Motor neuron (in vitro differentiated cells): Measurements from ENCODE around the gene KRT75. TPM values are rescaled to one million over a fixed set of nuclear protein-coding genes. Genes with fewer than 3 reads are reported as not detected.

Experiments used
- ATAC-seq, 8 experiments: fragments of 200-7000 bp; cut with Tn5 transposase; replicated peaks in 6 of 8; 2 replicates each; pipeline ENCODE4 v1.8.0; 2021; ENCODE audit warnings: mild to moderate bottlenecking in 8 of 8, moderate library complexity in 8 of 8
- H3K27ac ChIP-seq, 2 donors: fragments of 250-450 bp; sonication (Bioruptor Pico); 2 replicates each; pipeline ENCODE4 v1.9.0; 2021; ENCODE audit warnings: antibody characterized with exemption in 2 of 2, mild to moderate bottlenecking in 2 of 2, moderate library complexity in 1 of 2
- H3K4me1 ChIP-seq, 2 donors: fragments of 250-450 bp; sonication (Bioruptor Pico); replicated peaks in 1 of 2; 2 replicates each; pipeline ENCODE4 v1.6.1; 2021; ENCODE audit warnings: antibody characterized with exemption in 2 of 2, mild to moderate bottlenecking in 2 of 2, moderate library complexity in 1 of 2
- H3K4me3 ChIP-seq, 5 donors: fragments of 250-450 bp; sonication (Bioruptor Pico); 2 replicates each; pipeline ENCODE4 v1.9.0; 2021; ENCODE audit warnings: antibody characterized with exemption in 5 of 5, mild to moderate bottlenecking in 5 of 5, moderate library complexity in 4 of 5
- WGBS, 10 experiments: fragments of 450-650 bp; shearing (Covaris generic); methylation state at CpG; one replicate each; pipeline ENCODE4 v1.0.0; 2022; 5-methylcytosine and 5-hydroxymethylcytosine counted together
- in situ Hi-C, 9 experiments: fragments of 400-800 bp; cut with MboI; loops; one replicate each; pipeline ENCODE4 v1.15.0; 2021; ENCODE audit warnings: low sequenced_read_pairs in 9 of 9, low pct_unique_long_range_greater_than_20kb in 2 of 9; ENCODE audit not compliant: unreplicated experiment in 9 of 9
- total RNA-seq, 8 experiments: library from RNA; unstranded; fragments of 300-600 nt; gene quantifications; 2 replicates each; pipeline versions ENCODE4 v1.2.3 to v1.2.4, GENCODE V29; 2022

The KRT75 gene
- total RNA-seq, 8 experiments from 2014 or later: 0.08 to 0.66 (median 0.12) TPM; not detected in 4

DNA sequence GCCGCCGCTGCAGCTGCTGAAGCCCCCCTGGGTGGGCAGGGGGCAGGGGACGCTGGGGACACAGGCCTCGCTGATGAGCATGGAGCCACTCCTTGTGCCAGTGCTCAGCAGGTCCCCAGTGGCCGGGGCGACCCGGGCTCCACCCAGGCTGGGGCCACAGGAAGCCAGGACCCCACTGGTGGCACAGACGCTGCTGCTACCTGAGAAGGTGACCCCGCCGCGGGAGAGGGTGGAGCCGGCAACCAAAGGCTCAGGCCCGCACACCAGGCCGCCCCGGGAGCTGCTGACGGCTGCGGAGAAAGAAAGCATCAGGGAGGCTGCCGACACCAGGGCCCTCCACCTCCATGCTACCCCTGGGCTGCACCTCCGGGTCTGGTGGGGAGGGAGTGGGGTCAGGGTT, 56.1 kb downstream of the KRT75 start:
- in situ Hi-C loops: loop anchor here in 3 of 9 experiments (10.0 to 25.0 kb wide), 3 partner anchors 497 to 609 kb away; no protein-coding TSS in a partner anchor

GRCh38 chr12:52377266-52377665, 56.9 kb downstream of the KRT75 start:
- no peak for ATAC-seq
- in situ Hi-C loops: loop anchor here in 3 of 9 experiments (10.0 to 25.0 kb wide), 3 partner anchors 498 to 610 kb away; no protein-coding TSS in a partner anchor
- H3K4me1 ChIP-seq: no peaks in the 10 kb centered on the region
- WGBS, 10 experiments: 53 to 100% (median 65%) methylated on average over 1 to 8 of the region's 8 CpGs; no CpG with 5 or more reads in 4 of the 10 experiments
- no peak overlapping the region for H3K4me3 ChIP-seq
- H3K27ac ChIP-seq: no peak overlapping the region

More for the DNA sequence above, 56.1 kb downstream of the KRT75 start:
- ATAC-seq: no peak
- WGBS, 10 experiments: 88% methylated on average over 3 of the region's 19 CpGs; no CpG with 5 or more reads in 9 of the 10 experiments
- H3K4me1 ChIP-seq: no peaks in the 10 kb centered on the region
- H3K4me3 ChIP-seq: no peak overlapping the region
- H3K27ac ChIP-seq: no peak overlapping the region

Other genes starting within 250 kb of the KRT75 start
- gene KRT80, start 242.4 kb downstream of the KRT75 start, total RNA-seq: under 1 TPM in 6 of 8 experiments, not detected in 2; 0.14 to 0.85 (median 0.26) TPM
- 1 to 10 TPM in 5 of 8 experiments, under 1 TPM in 1, not detected in 2; 0.78 to 5.8 (median 2.4) TPM for gene KRT7, start 201.1 kb downstream of the KRT75 start, total RNA-seq
- gene KRT86, start 159.7 kb downstream of the KRT75 start, total RNA-seq: under 1 TPM in 4 of 8 experiments, not detected in 4; 0.14 to 0.59 (median 0.33) TPM
- gene KRT81, start 142.8 kb downstream of the KRT75 start, total RNA-seq: under 1 TPM in 2 of 8 experiments, not detected in 6; 0.49 to 0.58 TPM
- gene KRT83, start 113.0 kb downstream of the KRT75 start, total RNA-seq: under 1 TPM in 2 of 8 experiments, not detected in 6; 0.14 to 0.28 TPM
- gene KRT85, start 66.9 kb downstream of the KRT75 start, total RNA-seq: 1 to 10 TPM in 1 of 8 experiments, under 1 TPM in 4, not detected in 3; 0.08 to 9.3 (median 0.14) TPM
- under 1 TPM in 4 of 8 experiments, not detected in 4; 0.13 to 0.24 (median 0.14) TPM for gene KRT84, start 48.7 kb downstream of the KRT75 start, total RNA-seq
- under 1 TPM in 2 of 8 experiments, not detected in 6; 0.14 TPM for gene KRT82, start 28.0 kb downstream of the KRT75 start, total RNA-seq
- under 1 TPM in 2 of 8 experiments, not detected in 6; 0.05 to 0.24 TPM for gene KRT6B, start 17.8 kb upstream of the KRT75 start, total RNA-seq
- under 1 TPM in 2 of 8 experiments, not detected in 6; 0.38 to 0.71 TPM for gene KRT6C, start 39.4 kb upstream of the KRT75 start, total RNA-seq
- under 1 TPM in 3 of 8 experiments, not detected in 5; 0.27 to 1.00 (median 0.29) TPM for gene KRT6A, start 58.9 kb upstream of the KRT75 start, total RNA-seq
- 1 to 10 TPM in 1 of 8 experiments, under 1 TPM in 4, not detected in 3; 0.14 to 1.9 (median 0.38) TPM for gene KRT5, start 86.0 kb upstream of the KRT75 start, total RNA-seq
- gene KRT71, start 118.8 kb upstream of the KRT75 start, total RNA-seq: under 1 TPM in 4 of 8 experiments, not detected in 4; 0.14 to 0.52 (median 0.16) TPM
- under 1 TPM in 3 of 8 experiments, not detected in 5; 0.04 to 0.38 (median 0.14) TPM for gene KRT74, start 139.5 kb upstream of the KRT75 start, total RNA-seq
- gene KRT72, start 167.1 kb upstream of the KRT75 start, total RNA-seq: under 1 TPM in 1 of 8 experiments, not detected in 7; 0.21 TPM
- gene KRT73, start 184.2 kb upstream of the KRT75 start, total RNA-seq: under 1 TPM in 4 of 8 experiments, not detected in 4; 0.17 to 0.24 (median 0.21) TPM
- gene KRT2, start 217.8 kb upstream of the KRT75 start, total RNA-seq: under 1 TPM in 4 of 8 experiments, not detected in 4; 0.08 to 0.62 (median 0.35) TPM
- gene KRT1, start 246.0 kb upstream of the KRT75 start, total RNA-seq: under 1 TPM in 3 of 8 experiments, not detected in 5; 0.17 to 0.24 (median 0.20) TPM